HepG2 (cell line): ENCODE results near the gene ACBD5. TPM values are rescaled to one million over a fixed set of nuclear protein-coding genes. Genes with fewer than 3 reads are reported as not detected.
A peak's percentile ranks its signal among the peaks of the same experiment; 100 is the strongest.
"Not testable (repeated sequence)": the region's sequence is repeated elsewhere in the genome, so short reads cannot be mapped to it uniquely, and the experiment has no call there.

Source experiments
- ATAC-seq: fragments of 200-7000 bp; cut with Tn5 transposase; 3 replicates; pipeline ENCODE4 v1.9.1; 2020; ENCODE audit warnings: mild to moderate bottlenecking, moderate library complexity
- BruUV-seq: library from RNA; stranded (reverse); fragments of 400-500 nt; replicated peaks from 2 replicates; lab custom pipeline; 2021; lab: Mats Ljungman, UMichigan
- CTCF ChIA-PET: fragments of 300-600 bp; formaldehyde crosslinking; extraction: SDS; loops from one replicate; lab custom pipeline; 2021; ENCODE audit warnings: low total read pairs, inconsistent platforms, low intra/inter-chr PET ratio; lab: Yijun Ruan, JAX
- POLR2A ChIA-PET: fragments of 350-600 bp; sonication (Branson Sonifier 250); formaldehyde crosslinking; loops from one replicate; lab custom pipeline; 2020; ENCODE audit warnings: antibody characterized with exemption, inconsistent platforms; lab: Yijun Ruan, JAX
- DNase-seq: peaks from one replicate; pipeline ENCODE4 v3.0.0-alpha.2; 2015; ENCODE audit warnings: low spot score
- FAIRE-seq: peaks from 3 replicates; lab custom pipeline; 2011; peaks lifted over from hg19 to GRCh38; lab: Jason Lieb, UNC
- H2AFZ ChIP-seq: one replicate; pipeline ENCODE4 v1.6.1; 2011; ENCODE audit warnings: low read length, inconsistent platforms
- H3K27ac ChIP-seq: fragments of 300-600 bp; 3 replicates; pipeline ENCODE4 v1.8.0; 2011; ENCODE audit warnings: mixed run types, mild to moderate bottlenecking, mixed read lengths, low read length, inconsistent platforms; ENCODE audit not compliant: insufficient read depth; ENCODE audit errors: extremely low read length
- H3K27me3 ChIP-seq, 2 experiments: fragments of 200-600 bp in 1 of 2; 2 replicates in 1 of 2; 3 replicates in 1 of 2; pipeline versions ENCODE4 v1.6.0 to v1.8.0; 2011; ENCODE audit warnings: low read length in 2 of 2, mild to moderate bottlenecking in 2 of 2, moderate library complexity in 2 of 2, inconsistent platforms in 1 of 2; ENCODE audit not compliant: insufficient read depth in 2 of 2, control insufficient read depth in 1 of 2
- H3K36me3 ChIP-seq, 2 experiments: fragments of 200-600 bp in 1 of 2; replicated peaks in 1 of 2; 2 replicates in 1 of 2; 3 replicates in 1 of 2; pipeline versions ENCODE4 v1.5.1 to v1.8.0; 2011; ENCODE audit warnings: low read length in 2 of 2, inconsistent platforms in 1 of 2; ENCODE audit not compliant: insufficient read depth in 2 of 2, control insufficient read depth in 1 of 2
- H3K4me1 ChIP-seq: 2 replicates; pipeline ENCODE4 v1.5.1; 2012; ENCODE audit warnings: low read length, inconsistent platforms; ENCODE audit not compliant: insufficient read depth
- H3K4me2 ChIP-seq: 2 replicates; pipeline ENCODE4 v1.6.0; 2011; ENCODE audit warnings: low read depth, low read length, inconsistent platforms
- H3K4me3 ChIP-seq, 3 experiments: fragments of 200-600 bp in 1 of 3; sonication (generic), shearing (Covaris generic) in 1 of 3; replicated peaks in 1 of 3; 2 replicates each; pipeline ENCODE4 v1.5.1; 2011 to 2016; ENCODE audit warnings: low read length in 3 of 3, inconsistent platforms in 2 of 3, low read depth in 2 of 3, mild to moderate bottlenecking in 2 of 3, control low read depth in 1 of 3, mixed read lengths in 1 of 3; ENCODE audit not compliant: insufficient read depth in 1 of 3
- H3K79me2 ChIP-seq: one replicate; pipeline ENCODE4 v1.6.1; 2011; ENCODE audit warnings: low read length, inconsistent platforms; ENCODE audit not compliant: insufficient read depth
- H3K9ac ChIP-seq: 2 replicates; pipeline ENCODE4 v1.6.0; 2011; ENCODE audit warnings: mild to moderate bottlenecking, low read depth, low read length, inconsistent platforms; ENCODE audit not compliant: insufficient read depth
- H3K9me3 ChIP-seq: 2 replicates; pipeline ENCODE4 v1.5.1; 2012; ENCODE audit warnings: mild to moderate bottlenecking, low read length
- H4K20me1 ChIP-seq: 2 replicates; pipeline ENCODE4 v1.6.0; 2011; ENCODE audit warnings: inconsistent platforms, mild to moderate bottlenecking, low read length, moderate library complexity; ENCODE audit not compliant: insufficient read depth
- HNRNPK ChIP-seq: fragments of 200-400 bp; formaldehyde crosslinking; IDR thresholded peaks from 2 replicates; pipeline ENCODE4 v1.6.1; 2018; ENCODE audit warnings: low read length, low read depth, moderate library complexity, mild to moderate bottlenecking; ENCODE audit not compliant: poor library complexity, severe bottlenecking
- MEIS1 ChIP-seq: sonication (generic); formaldehyde crosslinking; IDR thresholded peaks from 2 replicates; pipeline ENCODE4 v1.9.0; 2021; ENCODE audit warnings: mild to moderate bottlenecking, missing genetic modification reagents, moderate library complexity, borderline replicate concordance
- MEIS2 ChIP-seq: sonication (generic); formaldehyde crosslinking; IDR thresholded peaks from 2 replicates; pipeline ENCODE4 v1.9.0; 2021; ENCODE audit warnings: mild to moderate bottlenecking, missing genetic modification reagents
- RAD21 ChIP-seq: fragments of 450-650 bp; formaldehyde crosslinking; IDR thresholded peaks from 2 replicates; pipeline ENCODE4 v1.5.0; 2020; ENCODE audit warnings: mild to moderate bottlenecking
- RFXAP ChIP-seq: sonication (generic); formaldehyde crosslinking; IDR thresholded peaks from 2 replicates; pipeline ENCODE4 v1.4.0; 2020; ENCODE audit warnings: missing genetic modification reagents, borderline replicate concordance
- SRY ChIP-seq: sonication (generic); formaldehyde crosslinking; IDR thresholded peaks from 2 replicates; pipeline ENCODE4 v1.8.0; 2022; ENCODE audit warnings: mild to moderate bottlenecking, missing genetic modification reagents
- TAF1 ChIP-seq: sonication (generic); formaldehyde crosslinking; IDR thresholded peaks from 2 replicates; pipeline ENCODE4 v1.4.0; 2020; ENCODE audit warnings: missing genetic modification reagents
- TEAD3 ChIP-seq: optimal IDR thresholded peaks from 2 replicates; pipeline ENCODE3; 2016; ENCODE audit warnings: borderline replicate concordance
- ZBTB7A ChIP-seq: sonication (generic); formaldehyde crosslinking; IDR thresholded peaks from 2 replicates; pipeline ENCODE4 v1.8.0; 2022; ENCODE audit warnings: mild to moderate bottlenecking, missing genetic modification reagents
- ZMAT3 ChIP-seq: sonication (generic); formaldehyde crosslinking; conservative IDR thresholded peaks from 2 replicates; pipeline ENCODE4 v1.7.0; 2021; ENCODE audit warnings: missing genetic modification reagents
- ZNF138 ChIP-seq: sonication (generic); formaldehyde crosslinking; IDR thresholded peaks from 2 replicates; pipeline ENCODE4 v1.5.0; 2020; ENCODE audit warnings: mild to moderate bottlenecking, low read depth, missing genetic modification reagents
- ZNF17 ChIP-seq: sonication (generic); formaldehyde crosslinking; IDR thresholded peaks from 2 replicates; pipeline ENCODE4 v1.5.0; 2020; ENCODE audit warnings: mild to moderate bottlenecking, missing genetic modification reagents
- WGBS: methylation state at CpG from one replicate; pipeline ENCODE4 v1.1.6; 2017; ENCODE audit warnings: low lambda C conversion rate; 5-methylcytosine and 5-hydroxymethylcytosine counted together
- in situ Hi-C: cut with HindIII; loops from 2 replicates; pipeline ENCODE4 v1.10.0; 2017; ENCODE audit warnings: low pct_unique_long_range_greater_than_20kb; ENCODE audit not compliant: extremely low pct_ligation_motif_present
- intact Hi-C: fragments of 100-400 bp; cut with micrococcal nuclease; formaldehyde crosslinking; loops from one replicate; pipeline ENCODE4 v1.10.0; 2022; ENCODE audit not compliant: unreplicated experiment
- polyA plus RNA-seq, 8 experiments: library from polyadenylated mRNA; depleted of rRNA in 3 of 8; stranded (reverse) in 7 of 8; unstranded in 1 of 8; fragments of >200 nt; fragmentation: Illumina TruSeq in 4 of 8; extraction: Trizol in 4 of 8; gene quantifications; 2 replicates each; pipeline versions ENCODE4 v1.2.1 to v1.2.3, GENCODE V29; 2011 to 2016; ENCODE audit warnings: low read depth in 4 of 8, missing spikeins in 1 of 8, mixed read lengths in 1 of 8; ENCODE audit not compliant: insufficient read depth in 1 of 8
- total RNA-seq, 5 experiments: library from RNA; depleted of rRNA; stranded (reverse); fragments of >200 nt; fragmentation: Illumina TruSeq; extraction: Trizol; gene quantifications; 2 replicates each; pipeline ENCODE4 v1.2.3, GENCODE V29; 2016; ENCODE audit warnings: low read depth in 1 of 5
- TF ChIP-seq, protein P1 (sequence below): sonication (generic); formaldehyde crosslinking; IDR thresholded peaks from 2 replicates; pipeline ENCODE4 v1.4.0; 2020; ENCODE audit warnings: missing genetic modification reagents, borderline replicate concordance

Gene ACBD5
- total and polyA plus RNA-seq, 2 of the 13 experiments (the other 11 are each of a cell fraction or from before 2014, with no cell fraction given) = 10.3 to 14.8 TPM

DNA sequence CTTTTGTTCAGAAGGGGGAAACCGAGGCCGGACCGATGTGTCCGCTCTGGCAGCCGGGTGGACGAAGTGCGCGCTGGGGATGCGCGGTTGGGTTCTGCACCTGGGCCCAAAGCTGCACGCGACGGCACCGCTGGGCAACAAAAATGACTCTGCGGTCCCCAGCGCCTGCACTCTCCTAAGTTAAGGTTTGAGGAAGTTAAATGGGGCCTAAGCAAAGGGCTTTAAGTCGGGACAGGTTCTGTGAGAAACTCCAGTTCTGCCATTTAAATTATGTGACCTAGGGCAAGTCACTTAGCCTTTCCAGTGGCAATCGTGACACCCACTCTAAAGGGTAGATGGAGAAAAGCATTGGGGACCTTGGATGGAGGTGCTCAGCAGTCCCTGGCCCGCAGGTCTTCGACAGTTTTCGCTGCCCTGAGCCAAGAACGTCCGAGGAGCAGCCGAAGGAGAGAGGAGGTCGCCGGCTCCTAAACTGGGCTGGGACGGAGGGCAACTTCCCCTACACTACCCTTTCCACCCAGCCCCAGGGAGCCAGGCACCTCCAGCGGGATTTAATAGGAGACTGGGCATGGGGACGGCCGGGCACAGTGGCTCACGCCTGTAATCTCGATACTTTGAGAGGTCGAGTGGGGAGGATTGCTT lies 534 bp upstream of the ACBD5 start (continued):
- TF ChIP-seq ZNF138 = 0 out of 2 replicates have a peak, but pooled peaks have one; percentile 33
- 0 out of 2 replicates have a peak, but pooled peaks have one; percentile 4 for TF ChIP-seq RFXAP
- no peak for TF ChIP-seq RAD21 (CRISPR knock-in tag)
- TF ChIP-seq HNRNPK = no peak
- TF ChIP-seq MEIS1 (CRISPR knock-in tag) = 0 out of 2 replicates have a peak, but pooled peaks have one; percentile 4
- peak; percentile 36; the same call in 1 of the 2 replicates for TF ChIP-seq ZMAT3 (CRISPR knock-in tag)
- no peak for TF ChIP-seq TEAD3 (CRISPR knock-in tag)
- TF ChIP-seq ZBTB7A (CRISPR knock-in tag) = peak; percentile 23; the same call in 1 of the 2 replicates
- TF ChIP-seq ZNF17 = no peak
- 0 out of 2 replicates have a peak, but pooled peaks have one; percentile 28 for TF ChIP-seq TAF1 (CRISPR knock-in tag)
- TF ChIP-seq SRY (CRISPR knock-in tag) = peak; percentile 5; the same call in 1 of the 2 replicates
- TF ChIP-seq MEIS2 (CRISPR knock-in tag) = 0 out of 2 replicates have a peak, but pooled peaks have one; percentile 9
- TF ChIP-seq, protein P1, sequence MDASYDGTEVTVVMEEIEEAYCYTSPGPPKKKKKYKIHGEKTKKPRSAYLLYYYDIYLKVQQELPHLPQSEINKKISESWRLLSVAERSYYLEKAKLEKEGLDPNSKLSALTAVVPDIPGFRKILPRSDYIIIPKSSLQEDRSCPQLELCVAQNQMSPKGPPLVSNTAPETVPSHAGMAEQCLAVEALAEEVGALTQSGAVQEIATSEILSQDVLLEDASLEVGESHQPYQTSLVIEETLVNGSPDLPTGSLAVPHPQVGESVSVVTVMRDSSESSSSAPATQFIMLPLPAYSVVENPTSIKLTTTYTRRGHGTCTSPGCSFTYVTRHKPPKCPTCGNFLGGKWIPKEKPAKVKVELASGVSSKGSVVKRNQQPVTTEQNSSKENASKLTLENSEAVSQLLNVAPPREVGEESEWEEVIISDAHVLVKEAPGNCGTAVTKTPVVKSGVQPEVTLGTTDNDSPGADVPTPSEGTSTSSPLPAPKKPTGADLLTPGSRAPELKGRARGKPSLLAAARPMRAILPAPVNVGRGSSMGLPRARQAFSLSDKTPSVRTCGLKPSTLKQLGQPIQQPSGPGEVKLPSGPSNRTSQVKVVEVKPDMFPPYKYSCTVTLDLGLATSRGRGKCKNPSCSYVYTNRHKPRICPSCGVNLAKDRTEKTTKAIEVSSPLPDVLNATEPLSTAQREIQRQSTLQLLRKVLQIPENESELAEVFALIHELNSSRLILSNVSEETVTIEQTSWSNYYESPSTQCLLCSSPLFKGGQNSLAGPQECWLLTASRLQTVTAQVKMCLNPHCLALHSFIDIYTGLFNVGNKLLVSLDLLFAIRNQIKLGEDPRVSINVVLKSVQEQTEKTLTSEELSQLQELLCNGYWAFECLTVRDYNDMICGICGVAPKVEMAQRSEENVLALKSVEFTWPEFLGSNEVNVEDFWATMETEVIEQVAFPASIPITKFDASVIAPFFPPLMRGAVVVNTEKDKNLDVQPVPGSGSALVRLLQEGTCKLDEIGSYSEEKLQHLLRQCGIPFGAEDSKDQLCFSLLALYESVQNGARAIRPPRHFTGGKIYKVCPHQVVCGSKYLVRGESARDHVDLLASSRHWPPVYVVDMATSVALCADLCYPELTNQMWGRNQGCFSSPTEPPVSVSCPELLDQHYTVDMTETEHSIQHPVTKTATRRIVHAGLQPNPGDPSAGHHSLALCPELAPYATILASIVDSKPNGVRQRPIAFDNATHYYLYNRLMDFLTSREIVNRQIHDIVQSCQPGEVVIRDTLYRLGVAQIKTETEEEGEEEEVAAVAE (CRISPR knock-in tag) = no peak
- TF ChIP-seq, all 625 proteins: peak for 29

DNA sequence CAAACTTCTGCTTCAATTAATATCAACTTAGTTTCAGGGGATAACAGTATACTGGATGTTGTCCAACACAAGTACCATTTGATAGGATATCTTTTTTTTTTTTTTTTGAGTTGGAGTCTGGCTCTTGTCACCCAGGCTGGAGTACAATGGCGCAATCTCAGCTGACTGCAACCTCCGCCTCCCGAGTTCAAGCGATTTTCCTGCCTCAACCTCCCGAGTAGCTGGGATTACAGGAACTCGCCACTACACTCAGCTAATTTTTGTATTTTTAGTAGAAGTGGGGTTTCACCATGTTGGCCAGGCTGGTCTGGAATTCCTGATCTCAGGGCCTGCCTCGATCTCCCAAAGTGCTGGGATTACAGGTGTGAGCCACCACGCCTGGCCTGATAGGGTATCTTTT lies 3.1 kb downstream of the ACBD5 start:
- H3K4me2 ChIP-seq, DNase-seq, ATAC-seq, intact Hi-C loops, BruUV-seq, H3K27me3 ChIP-seq, CTCF ChIA-PET, H3K9ac ChIP-seq, in situ Hi-C loops, H2AFZ ChIP-seq, H3K4me3 ChIP-seq, POLR2A ChIA-PET, H4K20me1 ChIP-seq, H3K27ac ChIP-seq, H3K9me3 ChIP-seq, H3K36me3 ChIP-seq, FAIRE-seq: not testable (repeated sequence)
- Histone ChIP-seq H3K79me2 (peaks cover 10% of the 10 kb centered on the region), H3K4me1 (peaks cover 24% of the 10 kb centered on the region)
- 91% methylated on average over 8 of the region's 8 CpGs for WGBS

DNA sequence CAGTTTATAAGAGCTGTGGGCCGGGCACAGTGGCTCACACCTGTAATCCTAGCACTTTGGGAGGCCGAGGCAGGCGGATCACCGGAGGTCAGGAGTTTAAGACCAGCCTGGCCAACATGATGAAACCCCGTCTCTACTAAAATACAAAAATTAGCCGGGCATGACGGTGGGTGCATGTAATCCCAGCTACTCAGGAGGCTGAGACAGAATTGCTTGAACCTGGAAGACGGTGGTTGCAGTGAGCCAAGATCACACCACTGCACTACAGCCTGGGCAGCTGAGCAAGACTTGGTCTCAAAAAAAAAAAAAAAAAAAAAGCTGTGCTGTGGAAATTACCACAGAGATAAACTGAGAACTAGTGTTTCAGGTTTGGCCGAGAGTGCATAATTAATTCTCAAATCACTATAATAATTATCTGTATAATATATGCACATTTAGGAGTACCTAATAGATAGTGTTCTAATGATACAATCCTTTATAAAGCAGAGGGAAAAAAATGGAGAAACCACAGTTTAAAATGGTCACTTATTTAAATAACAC lies 3.9 kb downstream of the ACBD5 start:
- H3K4me3 ChIP-seq, H2AFZ ChIP-seq, H3K27me3 ChIP-seq, H3K27ac ChIP-seq, H3K9me3 ChIP-seq, H4K20me1 ChIP-seq, POLR2A ChIA-PET, in situ Hi-C loops, H3K36me3 ChIP-seq, intact Hi-C loops, H3K4me2 ChIP-seq, H3K9ac ChIP-seq, BruUV-seq, CTCF ChIA-PET, DNase-seq, ATAC-seq, FAIRE-seq: not testable (repeated sequence)
- Histone ChIP-seq H3K79me2 (peaks cover 10% of the 10 kb centered on the region), H3K4me1 (peaks cover 24% of the 10 kb centered on the region)
- 79% methylated on average over 9 of the region's 9 CpGs for WGBS
